NCI-H146 (cell line): ENCODE measurements around the gene TFAM.

Experiments
- DNase-seq: peaks from one replicate; lab custom pipeline; 2025; lab: John Stamatoyannopoulos, UW

TFAM gene

GRCh38 chr10:58384999-58385783, at the start of gene TFAM:
TFAM (plus strand) TSS chr10:58385410; CDS start chr10:58385548, 138 bp downstream.
- DNase-seq = peak; percentile 92

- no peak for DNase-seq
Measured at GRCh38 chr10:58336242-58336641, 49.0 kb upstream of the TFAM start.

GRCh38 chr10:58341422-58341821, 43.8 kb upstream of the TFAM start:
- DNase-seq = no peak

DNA sequence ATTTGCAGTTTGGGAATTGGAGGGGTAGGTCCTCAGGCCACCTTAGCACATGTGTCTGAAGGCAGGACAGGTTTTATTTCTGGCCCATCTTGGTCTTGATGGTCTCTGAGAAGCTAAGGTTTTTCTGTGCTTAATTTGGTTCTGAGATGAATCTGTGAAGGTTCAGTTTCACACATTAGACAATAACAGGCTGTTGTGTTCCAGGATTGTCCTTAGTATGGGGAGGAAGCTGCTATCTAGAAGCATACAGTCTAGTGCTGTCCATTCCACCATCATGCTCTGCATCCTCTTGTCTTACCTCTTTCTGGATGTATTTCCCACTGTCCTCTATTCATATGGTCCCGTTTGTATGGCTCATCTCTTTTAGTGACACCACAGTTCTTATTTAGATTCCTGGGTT, 43.3 kb upstream of the TFAM start:
- DNase-seq = no peak

DNA sequence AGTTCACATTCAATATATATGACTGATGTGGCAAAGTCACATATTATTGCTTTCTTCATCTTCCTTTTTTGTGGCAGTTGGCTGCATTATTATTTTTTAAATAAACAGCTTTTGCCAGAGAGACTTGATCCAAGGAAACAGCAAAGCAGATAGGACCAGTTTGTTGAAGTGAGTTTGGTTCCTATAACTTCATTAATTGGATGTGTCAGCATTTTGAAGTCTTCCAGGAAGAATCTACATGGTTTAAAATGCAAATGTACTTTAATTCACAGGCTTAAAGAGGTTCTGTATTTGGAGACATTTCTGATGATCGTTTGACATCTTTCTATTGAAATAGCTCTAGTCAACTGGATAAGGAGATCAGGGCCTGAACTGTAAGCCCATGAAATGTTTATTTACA, 37.2 kb upstream of the TFAM start:
- DNase-seq = no peak

DNA sequence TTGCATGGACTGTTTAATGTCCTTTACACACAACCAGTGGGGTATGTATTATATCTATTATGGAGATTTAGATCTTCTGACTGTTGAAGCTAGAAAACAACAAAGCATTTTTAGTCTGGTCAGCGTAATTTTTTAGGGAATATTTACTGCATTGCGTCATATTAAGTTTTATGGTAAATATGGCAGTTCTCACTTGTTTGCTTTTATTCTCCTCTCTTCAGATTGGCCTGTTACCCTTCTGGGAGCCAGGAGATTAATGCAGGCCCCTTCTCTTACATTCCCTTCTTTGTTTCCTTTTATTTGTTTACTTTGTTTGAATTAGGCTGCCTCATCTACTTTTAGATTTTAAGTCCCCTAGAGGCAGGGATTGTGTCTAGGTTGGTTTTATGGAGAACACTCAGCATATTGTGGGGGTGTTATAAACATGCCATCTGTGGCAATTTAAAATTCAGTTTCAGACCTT, 36.6 kb upstream of the TFAM start:
- DNase-seq = no peak

GRCh38 chr10:58350023-58350422, 35.2 kb upstream of the TFAM start:
- no peak for DNase-seq

DNA sequence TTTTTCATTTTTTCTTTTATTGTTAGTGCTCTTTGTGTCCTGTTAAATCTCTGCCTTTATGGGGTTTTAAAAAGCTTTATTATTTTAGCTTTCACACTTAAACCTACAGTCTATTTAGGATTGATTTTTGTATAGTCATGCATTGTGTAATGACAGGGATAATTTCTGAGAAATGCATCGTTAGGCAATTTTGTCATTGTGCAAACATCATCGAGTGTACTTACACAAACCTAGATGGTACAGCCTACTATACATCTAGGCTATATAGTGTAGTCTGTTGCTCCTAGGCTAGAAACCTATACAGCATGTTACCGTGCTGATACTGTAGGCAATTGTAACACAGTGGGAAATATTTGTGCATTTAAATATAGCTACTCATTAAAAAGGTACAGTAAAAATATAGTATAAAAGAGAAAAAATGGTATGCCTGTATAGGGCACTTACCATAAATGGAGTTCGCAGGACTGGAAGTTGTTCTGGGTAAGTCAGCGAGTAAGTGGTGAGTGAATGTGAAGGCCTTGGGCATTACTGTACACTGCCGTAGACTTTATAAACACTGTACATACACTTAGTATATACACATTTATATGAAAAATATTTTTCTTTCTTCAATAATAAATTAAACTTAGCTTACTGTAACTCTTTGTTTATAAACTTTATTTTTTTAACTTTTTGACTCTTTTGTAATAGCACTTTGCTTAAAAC, 34.4 kb upstream of the TFAM start:
- peak; percentile 14 for DNase-seq

DNA sequence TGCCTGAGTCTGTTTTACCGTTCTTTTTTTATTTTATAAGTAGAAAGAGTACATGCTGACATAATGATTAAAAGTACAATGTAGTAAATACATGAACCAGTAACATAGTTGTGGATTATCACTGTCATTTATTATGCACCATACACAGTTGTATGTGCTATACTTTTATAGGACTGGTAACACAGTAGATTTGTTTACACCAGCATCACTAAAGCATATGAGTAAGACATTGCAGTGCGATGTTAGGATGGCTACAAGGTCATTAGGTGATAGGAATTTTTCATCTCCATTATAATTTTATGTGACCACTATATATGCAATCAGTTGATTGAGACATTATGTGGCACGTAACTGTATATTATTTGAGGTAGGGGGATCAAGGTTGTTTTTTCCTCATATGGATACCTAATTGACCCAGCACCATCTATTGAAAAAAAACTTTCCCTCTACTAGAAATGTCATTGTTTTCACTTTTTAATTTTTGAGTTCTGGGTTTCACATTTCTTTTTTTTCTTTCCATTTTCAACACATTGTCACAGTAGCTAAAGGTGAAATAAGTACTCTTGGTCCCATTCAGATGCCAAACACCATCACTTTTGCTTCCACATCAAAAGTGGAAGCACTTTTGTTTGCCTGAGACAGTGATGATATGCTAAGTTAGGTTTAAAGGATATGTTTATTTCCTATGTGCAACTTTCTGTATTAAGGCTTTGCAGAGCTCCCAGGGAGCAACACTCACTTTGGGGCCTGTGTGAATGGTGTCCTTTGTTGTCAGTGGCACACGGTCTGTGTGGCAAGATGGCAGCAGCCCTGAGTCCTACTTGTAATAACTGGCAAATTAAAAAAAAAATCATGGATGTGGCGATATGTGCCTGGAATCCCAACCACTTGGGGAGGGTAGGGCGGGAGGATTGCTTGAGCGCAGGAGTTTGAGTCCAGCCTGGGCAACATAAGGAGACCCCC, 33.3 kb upstream of the TFAM start:
- no peak for DNase-seq

DNA sequence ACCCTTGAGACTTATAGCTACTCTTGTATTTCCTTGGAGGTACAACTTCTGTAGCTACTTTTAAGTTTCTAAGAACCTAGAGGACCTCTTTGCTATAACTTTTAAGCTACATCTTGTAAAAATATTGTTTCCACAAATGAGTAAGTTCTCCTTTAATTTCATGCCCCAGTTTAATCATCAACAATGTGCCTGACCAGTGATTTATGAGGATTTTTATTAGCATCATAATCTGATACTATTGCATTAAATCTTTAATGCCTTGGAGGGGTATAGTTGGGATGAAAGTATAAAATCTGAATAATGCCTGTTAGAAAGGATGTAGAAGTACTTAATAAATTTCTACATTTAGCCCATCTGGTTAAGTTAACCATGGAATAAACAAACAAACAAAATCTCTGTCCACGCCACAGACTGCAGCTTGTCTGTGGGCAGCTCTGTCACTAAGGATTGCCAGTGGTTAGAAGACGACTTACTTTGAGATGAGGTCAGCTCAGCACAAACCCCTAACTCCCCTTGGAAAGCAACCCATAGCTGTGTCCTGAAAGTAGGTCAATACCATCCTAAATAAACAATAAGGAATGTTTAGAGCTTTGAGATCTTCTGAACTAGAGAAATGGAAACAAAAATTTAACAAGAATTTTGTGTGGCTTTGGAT, 32.1 kb upstream of the TFAM start:
- no peak for DNase-seq

GRCh38 chr10:58356756-58357155, 28.5 kb upstream of the TFAM start:
- no peak for DNase-seq

- no peak for DNase-seq
Measured at GRCh38 chr10:58358314-58358933, 26.8 kb upstream of the TFAM start.

- no peak for DNase-seq
Measured at GRCh38 chr10:58358947-58359346, 26.3 kb upstream of the TFAM start.

DNA sequence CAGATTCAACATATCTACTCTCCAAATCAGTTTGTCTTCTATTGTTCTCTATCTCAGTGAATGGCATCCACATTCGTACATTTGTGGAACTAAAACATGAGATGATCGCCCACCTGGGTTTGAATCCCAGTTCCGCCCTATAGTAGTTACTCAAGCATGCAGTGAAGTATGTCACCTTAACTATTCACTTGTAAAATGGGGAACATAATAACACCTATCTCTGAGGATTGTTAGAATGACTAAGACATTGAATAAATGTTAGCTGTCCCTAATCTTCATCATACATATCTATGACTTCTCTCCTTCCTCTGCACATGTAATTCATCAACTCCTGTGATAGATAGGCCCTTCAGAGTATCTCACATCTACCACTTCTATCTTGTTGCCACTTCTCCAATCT, 25.7 kb upstream of the TFAM start:
- DNase-seq = no peak

DNA sequence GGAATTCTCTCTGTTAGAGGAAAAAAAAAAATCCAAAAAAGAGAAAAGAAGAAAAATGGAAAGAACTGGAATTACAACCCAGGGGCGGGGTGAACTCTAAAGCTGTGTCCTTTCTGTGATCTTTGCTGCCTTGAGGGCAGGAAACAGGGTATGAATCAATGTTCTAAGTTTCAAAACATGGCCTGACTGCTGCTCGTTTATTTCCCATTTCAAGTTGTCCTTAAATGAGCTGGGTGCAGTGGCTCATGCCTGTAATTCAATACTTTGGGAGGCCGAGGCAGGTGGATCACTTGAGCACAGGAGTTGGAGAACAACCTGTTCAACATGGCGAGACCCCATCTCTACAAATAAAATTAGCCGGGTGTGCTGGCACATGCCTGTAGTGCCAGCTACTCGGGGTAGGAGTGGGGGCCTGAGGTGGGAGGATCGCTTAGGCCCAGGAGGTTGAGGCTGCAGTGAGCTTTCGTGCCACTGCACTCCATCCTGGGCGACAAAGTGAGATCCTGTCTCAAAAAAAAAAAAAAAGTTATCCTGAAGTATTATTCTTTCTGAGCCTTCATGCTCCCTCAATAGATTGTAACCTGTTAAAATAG, 24.7 kb upstream of the TFAM start:
- no peak for DNase-seq

- no peak for DNase-seq
Measured at GRCh38 chr10:58361353-58361752, 23.9 kb upstream of the TFAM start.

GRCh38 chr10:58362027-58362789, 23.0 kb upstream of the TFAM start:
- DNase-seq = no peak

- DNase-seq = no peak
Measured at GRCh38 chr10:58367069-58367468, 18.1 kb upstream of the TFAM start.

DNA sequence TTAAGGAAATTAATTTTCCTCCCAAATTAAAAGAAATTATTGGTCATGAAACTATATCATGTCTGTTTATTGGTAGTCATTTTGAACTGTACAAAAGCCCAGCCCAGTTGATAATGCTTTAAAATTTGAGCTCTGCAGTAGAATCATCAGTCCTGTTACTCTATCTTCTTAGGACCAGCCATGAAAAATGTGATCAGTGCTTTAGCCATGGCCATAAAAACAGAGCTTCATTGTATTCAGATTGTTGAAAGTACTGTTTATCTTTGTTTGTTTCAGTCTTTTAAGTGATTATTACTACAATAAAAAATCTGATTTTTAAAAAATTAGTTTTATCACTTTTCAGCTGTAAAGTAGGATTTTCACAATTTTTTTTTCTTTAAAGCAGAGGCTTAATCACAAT, 13.7 kb upstream of the TFAM start:
- no peak for DNase-seq
